ENCODE measurements around the gene NDUFAF4.

DNA sequence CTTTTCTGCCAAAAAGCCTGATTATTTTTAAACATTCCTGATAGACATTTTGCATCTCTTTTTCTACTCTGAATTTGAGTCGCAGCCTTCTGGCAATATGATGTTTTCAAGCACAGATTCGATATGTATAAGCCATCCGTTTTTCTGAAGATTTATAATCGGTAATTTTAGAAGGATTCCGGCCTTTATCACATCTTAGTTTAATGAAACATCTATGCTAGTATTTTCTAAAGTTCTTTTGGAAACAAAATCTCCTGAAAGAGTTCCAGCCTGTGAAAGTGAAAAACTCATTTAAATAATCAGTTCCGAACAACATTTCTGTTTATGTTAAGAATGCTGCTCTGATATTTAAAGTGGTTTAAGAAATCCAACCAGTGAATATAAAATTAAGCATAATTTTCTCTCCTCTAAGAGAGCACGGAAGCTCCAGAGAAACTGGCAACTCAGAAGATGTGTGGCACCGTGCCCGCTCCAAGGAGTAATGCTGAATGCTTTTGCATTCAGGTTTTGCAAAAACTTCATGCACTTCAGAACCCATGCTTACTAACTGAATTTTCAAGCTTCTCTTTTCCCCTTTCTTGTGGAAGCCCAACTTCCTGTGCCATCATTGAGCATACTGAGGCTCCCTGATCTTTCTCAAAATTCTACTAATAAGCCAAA, 20.7 kb downstream of the NDUFAF4 start:
- no peak for TF ChIP-seq POLR2AphosphoS5 (IDR thresholded peaks at IDR 0.05)
- no peak for TF ChIP-seq POLR2A (IDR thresholded peaks at IDR 0.05)
- TF ChIP-seq EP300 (IDR thresholded peaks at IDR 0.05) = no peak
- TF ChIP-seq, protein P1, sequence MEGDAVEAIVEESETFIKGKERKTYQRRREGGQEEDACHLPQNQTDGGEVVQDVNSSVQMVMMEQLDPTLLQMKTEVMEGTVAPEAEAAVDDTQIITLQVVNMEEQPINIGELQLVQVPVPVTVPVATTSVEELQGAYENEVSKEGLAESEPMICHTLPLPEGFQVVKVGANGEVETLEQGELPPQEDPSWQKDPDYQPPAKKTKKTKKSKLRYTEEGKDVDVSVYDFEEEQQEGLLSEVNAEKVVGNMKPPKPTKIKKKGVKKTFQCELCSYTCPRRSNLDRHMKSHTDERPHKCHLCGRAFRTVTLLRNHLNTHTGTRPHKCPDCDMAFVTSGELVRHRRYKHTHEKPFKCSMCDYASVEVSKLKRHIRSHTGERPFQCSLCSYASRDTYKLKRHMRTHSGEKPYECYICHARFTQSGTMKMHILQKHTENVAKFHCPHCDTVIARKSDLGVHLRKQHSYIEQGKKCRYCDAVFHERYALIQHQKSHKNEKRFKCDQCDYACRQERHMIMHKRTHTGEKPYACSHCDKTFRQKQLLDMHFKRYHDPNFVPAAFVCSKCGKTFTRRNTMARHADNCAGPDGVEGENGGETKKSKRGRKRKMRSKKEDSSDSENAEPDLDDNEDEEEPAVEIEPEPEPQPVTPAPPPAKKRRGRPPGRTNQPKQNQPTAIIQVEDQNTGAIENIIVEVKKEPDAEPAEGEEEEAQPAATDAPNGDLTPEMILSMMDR (IDR thresholded peaks at IDR 0.05) = no peak

Measured in stomach (tissue), 4 donors.